GM19395 (cell line): ENCODE measurements around the gene RASL10A.

Experiments
- ATAC-seq: cut with Tn5 transposase; IDR thresholded peaks from one replicate; pipeline ENCODE4 v1.9.1; 2021; ENCODE audit warnings: mild to moderate bottlenecking, moderate library complexity; ENCODE audit not compliant: unreplicated experiment

The RASL10A gene

DNA sequence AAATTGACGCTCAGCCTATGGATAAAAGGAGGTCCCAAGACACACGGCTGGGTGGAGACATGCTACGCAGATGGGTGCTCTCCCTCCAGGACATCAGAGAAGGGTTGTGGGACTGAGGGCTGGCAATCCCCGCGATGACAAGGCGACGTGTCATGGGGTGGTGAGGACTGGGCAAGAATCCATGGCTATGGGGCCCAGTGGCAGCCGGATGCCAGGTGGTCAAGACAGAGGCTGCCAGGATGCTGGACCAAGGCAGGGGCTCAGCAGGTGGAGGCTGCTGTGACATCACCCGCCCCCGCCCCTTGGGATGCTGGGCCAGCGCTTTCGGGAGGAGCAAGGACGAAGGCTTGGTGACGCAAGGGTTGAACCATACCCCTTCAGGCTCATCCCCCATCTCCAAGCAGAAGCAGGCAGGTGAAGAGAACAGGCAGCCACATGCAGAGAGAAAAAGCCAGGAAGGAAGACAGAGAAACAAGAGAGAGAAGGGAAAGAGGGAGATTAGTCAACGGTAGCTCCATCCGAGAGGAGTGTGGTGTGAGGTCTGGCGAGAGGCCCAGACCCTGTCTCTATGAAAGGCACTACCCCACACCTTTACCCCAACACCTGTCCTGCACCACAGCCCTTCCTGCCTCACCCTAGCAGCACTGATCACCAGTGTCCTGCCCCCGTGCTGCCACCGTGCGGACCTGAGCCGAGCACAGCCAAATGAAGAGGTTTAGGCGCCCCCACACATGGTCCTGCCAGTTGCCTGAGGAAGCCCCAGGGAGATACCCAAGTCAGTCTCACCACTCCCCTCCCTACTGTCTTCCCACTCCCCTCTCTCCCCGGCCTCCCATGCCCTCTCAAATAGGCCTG lies 24.1 kb upstream of the RASL10A start:
- no peak for ATAC-seq

DNA sequence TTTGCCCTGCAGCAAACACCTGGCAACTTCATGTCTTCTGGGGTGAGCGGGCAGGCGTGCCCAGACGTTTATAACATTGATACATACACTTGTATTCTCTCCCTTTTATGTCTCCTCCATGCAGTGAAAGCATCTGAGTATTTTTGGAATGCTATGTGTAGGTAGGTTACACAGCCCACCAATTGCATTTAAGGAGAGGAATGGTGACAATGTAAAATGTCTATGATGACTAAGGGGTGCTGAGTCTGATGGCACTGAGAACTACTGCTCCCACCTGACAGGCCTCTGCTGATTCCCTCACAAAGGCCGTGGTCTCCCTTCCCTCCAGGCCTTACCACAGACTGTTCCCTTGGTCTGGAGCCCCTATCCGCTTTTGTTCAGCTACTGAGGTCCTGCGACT lies 22.9 kb upstream of the RASL10A start:
- no peak for ATAC-seq

DNA sequence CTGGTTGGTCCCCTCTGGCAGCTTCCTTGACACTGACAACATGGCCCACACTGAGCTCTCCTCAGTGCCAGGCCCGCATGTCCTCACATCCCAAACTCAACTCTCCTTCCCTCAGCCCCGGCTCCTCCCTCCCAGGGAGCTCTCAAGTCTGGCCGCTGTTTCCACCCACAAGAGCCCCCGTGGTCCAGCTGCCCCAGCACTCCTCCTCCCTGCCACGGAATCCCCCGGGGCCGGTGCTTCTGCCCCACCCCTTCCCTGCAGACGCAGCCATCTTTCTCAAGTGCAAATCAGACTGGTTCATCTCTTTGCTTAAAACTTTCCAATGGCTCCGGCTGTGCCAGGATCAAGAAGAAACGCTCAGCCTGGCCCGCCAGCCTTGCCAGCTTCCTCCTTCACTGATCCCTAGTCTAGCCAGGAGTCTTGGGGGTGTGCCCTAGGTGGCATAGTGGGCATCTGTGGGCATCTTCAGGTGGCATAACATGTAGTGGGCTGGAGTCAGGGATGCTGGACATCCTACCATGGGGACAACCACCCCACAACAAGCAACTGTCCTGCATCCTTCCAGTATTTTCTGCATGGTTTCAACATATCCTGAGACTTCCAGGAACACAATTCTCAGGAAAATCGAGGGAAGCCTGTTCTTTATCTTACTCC lies 22.3 kb upstream of the RASL10A start:
- no peak for ATAC-seq

DNA sequence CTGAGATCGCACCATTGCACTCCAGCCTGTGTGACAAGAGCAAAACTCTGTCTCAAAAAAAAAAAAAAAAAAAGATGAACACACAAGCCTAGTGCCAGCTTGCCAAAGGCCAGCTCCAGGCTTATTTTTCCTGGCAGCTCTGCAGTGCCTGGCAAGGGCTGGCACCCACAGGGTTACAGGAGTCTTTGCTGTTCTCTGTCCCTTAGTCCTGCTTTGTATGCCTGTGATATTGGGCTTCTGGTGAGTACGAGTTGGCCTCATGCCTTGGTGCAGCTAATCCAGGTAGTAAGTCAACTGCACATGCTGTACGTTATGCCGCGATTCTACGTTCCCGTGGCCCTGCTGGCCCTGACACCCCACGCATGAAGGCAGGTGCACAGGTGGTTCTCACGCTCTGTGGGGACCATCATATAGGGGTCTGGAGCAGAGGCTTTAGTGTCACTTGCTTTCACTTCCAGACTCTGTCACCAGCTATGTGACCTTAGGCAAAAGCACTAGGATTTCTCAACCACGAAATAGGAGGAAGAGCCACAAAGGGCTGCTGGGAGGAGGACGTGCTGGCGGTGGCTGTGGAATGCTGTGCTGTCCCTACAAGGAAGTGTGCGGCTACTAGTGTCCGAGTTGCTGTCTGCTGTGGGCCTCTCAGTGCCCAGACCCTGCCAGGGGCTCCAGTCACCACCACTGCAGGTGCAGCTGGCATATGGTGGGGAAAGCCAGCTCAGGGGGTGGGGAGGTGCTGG lies 21.4 kb upstream of the RASL10A start:
- no peak for ATAC-seq

DNA sequence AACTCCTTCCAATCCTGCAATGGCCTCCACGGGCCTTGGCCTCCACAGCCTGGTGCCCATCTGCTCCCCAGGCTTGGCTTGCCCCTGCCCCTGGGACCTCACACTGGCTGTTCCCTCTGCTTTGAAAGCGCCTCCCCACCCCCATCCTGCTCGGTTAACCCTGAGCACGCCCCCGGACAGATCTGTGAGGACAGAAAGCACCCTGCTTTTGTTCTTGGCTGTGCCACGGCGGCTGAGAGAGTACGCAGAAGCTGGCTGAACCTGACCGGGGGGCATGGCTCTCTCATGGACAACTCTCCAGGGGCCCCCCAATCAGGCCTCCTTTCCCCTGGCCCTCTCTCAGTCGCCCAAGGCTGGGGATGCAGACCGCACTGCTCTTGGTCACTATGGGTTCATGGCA lies 20.2 kb upstream of the RASL10A start:
- no peak for ATAC-seq

DNA sequence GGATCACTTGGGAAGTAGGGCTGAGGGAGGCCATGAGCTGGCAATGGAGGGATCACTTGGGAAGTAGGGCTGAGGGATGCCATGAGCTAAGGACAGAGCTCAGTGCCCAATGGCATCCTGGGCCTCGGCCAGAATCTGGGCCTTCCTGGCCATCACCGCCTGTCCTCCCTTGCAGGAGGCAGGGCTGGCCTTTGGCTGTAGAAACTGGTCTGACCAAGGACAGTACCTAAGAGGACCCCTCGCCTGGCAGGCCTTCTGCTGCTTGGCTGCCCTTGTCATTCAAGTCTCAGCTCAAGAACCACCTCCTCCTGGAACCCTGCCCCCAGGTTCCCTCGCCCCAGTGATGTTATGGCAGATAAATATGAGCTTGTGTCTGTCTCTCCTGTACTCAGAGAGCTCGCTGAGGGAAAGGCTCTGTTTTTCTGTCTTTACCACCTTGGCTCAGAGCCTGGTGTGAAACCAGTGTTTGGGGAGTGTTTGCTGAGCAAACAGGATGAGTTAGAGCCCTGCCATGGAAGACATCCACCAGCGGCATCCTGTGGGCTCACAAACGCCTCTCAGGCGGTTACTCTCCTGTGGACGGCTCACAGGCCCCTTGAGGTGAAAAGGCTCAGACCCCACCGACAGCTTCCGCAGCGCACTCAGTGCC lies 19.3 kb upstream of the RASL10A start:
- ATAC-seq, result no peak

DNA sequence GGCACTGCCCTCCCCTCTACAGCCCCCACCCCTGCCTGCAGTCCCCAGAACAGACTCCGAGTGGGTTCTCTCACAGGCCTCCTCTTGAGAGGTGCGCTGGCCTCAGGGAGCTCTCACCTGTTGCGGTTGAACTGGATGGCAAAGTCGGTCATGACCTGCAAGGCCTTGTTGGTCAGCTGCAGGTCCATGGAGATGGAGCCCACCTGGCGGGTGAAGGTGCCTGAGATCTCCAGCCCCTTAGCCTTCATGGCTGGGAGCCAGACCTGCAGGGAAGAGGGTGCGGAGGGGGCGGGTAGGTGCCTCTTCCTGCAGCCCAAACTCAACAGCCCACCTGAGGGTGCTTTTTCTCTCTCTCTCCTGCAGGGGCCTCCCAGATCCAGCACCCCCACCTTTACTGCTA lies 18.7 kb upstream of the RASL10A start:
- ATAC-seq, result no peak

DNA sequence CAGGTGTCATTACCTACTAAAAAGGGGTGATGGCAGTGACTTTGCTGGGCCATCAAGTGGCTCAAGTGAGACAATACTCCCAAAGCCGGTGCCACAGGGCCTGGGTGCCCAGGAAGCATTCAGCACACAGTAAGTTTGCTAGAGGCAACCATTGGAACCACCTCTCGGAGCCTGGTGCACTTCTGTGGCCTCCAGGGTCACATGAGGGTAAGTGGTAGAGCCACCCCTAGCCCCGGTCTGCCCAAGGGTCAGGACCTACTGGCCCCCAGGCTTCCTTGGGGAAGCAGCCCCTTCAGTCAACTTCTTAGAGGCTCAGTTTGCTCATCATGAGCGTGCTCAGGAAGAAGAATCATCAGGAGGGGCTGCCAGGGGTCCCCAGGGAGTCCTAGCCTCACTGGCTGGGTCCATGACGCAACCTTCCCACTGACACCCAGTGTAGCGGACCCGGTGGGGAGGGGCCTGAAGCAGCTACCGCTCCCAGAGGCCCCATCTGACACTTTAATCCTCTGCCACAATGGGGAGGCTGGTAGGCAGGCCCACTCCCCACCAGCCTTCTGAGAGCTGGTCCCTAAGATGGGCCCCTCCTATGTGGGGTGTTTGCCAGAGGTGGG lies 17.5 kb upstream of the RASL10A start:
- no peak for ATAC-seq

DNA sequence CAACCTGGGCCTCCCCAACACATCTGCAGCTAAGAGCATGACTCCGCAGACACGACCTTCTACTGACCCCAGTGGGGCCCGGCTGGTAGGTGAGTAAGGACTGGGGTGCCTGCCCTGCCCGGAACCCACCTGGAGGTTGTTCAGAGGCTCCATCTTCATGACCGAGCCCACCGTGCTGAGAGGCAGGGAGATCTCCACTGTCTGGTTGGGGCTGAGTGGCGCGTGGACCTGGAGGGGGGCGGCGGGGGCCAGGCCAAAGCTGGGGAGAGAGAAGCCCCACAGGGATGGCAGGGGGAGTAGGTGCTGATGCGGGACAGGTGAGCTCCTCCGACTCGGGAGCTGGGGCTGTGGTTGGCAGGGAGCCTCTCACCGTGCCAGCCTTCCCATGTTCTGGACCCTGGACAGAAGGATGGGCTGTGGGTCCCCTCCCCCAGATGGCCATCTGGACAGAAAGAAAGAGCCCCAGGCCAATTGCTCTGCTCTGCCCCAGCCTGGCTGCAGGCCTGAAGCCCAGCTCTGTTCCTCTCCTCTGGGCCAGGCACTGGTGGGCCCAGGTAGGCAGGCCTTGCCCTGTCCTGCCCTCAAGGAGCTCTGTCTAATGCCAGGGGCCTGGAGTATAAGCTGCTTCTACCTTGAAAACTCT lies 16.3 kb upstream of the RASL10A start:
- no peak for ATAC-seq

DNA sequence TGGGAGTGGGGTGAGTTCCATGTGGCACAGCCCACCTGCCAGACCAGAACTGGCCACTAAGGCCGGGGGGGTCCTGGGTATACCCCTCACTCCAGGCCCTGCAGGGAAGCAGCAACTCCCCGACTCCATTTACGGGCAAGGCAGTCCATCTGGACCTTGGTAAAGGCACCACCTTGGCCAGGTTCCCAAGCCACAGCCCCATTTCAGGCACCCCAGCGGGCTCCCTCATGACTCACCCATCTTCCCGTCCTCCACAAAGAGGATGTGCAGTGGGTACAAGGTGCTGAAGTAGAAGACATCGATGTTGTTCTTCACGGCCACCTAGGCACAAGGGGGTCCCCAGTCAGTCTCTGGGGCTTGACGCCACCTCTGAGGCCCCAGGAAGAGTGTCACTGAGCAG lies 15.7 kb upstream of the RASL10A start:
- no peak for ATAC-seq

DNA sequence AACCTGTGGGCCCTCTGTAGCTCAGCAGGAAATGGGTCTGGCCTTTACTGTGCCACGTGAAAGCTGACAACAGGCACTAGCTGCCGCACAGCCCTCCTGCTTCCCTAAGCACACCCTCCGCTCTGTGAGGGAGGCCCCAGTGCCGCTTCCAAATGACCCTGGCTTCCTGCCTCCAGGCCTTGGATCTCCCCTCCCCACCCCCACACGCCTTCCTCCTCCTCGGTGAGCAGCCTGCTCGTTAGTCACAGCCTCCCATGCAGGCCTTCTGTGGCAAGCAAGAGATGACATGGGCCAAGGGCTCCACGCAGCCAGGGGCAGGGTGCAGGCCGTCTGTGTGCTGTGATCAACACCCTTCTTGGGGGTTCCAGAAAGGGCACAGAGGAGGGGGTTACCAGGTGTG lies 15.3 kb upstream of the RASL10A start:
- no peak for ATAC-seq

DNA sequence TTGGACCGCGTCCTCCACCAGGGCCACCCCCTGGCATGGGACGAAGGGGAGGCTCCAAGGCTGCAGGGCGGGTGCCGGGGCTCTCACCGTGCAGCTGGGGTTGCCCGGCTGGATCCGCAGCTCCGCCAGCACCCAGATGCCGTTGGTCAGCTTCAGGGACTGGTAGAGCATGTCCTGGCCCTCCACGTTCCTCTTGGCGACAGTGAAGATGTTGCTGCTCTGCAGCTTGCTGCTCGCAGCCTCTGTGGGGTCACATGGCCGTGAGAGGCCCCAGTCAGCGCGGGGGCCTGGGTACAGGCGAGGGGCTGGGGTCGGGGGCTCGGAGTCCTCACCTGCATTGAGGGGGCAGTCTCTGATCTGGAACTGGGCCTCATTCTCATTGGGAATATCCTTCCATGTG lies 14.8 kb upstream of the RASL10A start:
- ATAC-seq, result no peak

DNA sequence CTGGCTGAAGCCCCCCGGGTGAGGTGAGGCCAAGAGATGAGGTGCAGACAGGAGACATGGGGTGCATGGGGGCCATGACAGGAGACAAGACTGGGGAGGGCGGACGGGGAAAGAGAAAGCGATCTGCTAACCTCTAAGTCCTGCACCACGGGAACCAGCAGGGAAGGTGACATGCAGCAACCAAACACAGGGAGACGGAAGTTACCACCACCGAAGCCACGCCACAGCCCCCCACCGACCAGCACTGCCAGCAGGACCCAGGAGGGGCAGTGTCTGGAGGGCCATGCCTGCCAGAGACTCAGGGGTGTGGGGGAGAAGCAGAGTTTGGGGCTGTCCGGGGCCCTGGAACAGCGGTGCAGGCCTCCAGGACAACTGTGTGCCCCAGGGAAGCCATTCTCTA lies 14.1 kb upstream of the RASL10A start:
- ATAC-seq, result no peak

DNA sequence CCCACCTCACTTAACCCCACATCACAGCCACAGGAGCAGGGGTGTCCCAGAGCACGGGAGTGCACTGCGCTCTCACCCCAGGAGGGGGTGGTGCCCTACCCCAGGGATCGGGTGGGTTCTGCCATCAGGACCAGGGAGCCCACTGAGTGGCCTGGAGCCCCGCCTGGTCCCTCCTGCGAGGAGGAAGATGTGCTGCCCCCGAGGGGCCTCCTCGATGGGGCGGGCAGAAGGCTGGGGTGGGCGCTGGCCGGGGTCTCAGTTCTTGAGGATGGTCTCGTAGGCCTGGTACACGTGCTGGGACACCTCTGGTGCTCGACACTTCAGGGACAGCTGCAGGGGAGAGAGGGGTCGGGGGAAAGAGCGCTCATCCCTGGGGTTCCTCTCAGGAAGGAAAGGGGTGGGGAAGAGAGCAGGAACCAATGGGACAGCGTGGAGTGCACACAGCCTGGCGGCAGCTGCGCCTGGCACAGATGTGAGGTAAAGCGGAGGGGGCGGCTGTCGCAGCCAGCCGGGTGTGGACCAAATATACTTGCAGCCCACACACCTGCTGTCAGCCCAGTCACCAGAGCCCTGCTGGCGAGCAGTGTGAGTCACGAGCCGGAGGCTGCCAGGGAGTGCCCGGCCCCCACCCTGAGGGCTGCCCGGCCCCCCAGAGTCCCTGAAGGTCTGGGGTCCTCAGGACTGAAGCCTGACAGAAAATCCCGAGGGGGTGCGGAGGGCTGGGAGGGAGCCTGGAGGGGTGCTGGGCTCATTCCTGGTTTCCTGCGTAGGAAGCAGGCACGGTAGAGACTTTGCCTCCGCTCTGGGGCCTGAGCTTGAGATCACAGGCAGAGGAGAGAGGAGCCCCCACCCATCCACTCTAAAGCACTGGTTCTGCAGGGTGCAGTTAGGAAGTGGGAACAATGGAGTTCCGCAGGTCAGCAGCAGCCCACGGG lies 13.3 kb upstream of the RASL10A start:
- no peak for ATAC-seq

DNA sequence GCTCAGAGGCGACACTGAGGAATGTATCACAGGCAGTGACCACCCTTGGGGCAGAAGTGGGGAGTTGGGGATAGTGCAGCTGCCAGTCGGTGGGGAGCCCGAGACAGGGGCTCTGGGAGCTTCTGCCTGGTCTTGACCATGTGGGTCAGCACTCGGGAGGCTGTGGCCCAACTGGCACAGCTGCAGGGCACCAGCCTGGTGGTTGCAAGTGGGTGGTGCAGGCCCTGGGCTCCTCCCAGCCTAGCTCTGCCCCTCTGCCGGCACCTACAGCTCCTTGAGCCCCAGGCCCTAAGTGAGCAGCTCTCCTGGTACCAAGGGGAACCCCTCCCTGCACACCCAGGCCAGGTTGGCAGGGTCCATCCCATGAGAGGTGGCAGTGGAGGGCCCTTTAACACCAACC lies 12.6 kb upstream of the RASL10A start:
- no peak for ATAC-seq

DNA sequence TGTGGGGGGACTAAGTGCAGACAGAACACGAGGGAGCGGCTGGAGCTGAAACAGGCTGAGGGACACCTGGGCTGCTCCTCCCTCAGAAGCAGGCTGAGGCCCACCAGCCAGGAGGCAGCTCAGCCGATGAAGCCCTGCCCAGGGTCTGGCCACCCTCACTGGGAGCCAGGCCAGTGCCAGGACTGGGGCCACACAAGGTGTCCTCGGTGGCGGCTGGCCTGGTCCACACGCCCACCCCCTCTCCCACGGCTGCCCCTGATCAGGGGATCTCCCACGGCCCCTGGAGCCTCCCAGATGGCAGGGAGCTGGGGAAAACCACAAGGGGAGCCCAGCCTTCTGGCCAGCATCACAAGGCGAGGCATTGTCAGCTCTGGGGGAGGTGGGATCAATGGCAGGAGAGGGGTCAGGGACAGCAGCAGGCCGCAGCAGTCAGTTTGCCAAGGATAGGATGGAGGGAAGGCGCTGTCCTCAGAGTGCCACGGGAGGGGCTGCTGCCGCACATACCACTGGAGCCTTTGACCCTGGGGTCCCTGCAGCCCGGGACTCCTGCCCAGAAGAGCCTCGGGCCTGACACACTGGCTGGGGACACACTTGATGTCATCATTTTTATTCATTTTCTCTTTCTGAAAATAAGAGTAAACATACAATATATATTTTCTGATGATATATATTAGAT lies 11.7 kb upstream of the RASL10A start:
- no peak for ATAC-seq

DNA sequence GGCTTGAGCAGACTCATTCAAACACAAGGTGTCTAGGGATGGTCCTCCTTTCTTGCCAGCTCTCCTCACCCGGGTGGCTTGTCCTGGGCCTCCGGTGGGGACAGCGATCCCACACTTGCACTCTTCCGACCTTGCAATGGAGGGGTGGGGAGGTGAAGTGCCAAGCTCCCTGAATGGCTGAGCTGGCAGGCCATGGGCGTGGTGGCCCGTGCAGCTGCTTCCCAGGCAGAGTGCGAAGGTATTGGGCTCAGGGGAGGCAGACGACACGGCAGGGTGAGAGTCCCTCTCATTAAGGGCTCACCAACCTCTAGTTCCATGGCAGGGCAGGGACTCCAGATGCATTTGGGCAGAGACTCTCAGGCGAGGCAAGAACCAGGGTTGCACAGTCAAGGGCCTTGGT lies 11.0 kb upstream of the RASL10A start:
- ATAC-seq, result no peak

DNA sequence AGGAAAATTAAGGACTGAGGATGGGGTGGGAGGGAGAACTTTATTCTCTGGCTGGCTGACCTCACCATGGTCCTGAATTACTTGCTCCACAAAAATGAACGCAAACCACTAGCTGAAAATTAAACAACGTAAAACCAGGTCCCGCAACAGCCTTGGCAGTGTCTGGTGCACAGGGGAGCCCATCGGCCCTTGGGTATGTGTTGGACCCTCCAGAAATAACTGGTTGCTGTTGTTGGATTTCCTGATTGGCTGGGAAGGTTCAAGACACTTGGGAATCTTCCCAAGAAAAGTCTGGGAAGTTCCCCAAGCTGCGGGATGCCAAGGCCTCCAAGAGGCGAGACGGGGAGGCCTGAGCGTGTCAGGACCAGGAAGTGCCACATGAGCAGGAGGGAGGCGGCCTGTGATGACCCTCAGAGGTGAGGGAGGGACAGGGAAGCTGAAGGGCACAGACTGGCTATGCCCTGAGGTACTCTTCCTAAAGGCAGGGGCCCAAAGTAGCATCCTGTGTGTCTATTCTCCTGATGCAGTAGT lies 10.4 kb upstream of the RASL10A start:
- no peak for ATAC-seq

DNA sequence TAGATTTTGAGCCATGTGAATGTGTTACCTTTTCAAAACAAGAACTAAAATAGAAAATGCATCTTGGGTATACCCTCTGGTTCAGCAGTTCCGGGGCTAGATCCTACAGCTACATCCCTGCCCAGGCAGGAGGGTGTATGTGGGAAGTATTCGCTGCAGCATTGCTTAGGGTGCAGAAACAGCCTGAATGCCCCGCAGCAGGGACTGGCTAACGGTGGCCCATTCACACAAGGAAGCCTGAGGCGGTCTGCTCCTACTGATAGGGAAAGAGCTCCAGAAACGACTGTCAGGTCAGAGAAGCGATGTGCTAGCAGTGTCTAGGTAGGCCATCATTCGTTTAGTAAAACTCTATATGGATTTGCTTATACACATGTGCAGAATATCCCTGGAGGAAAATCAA lies 9.9 kb upstream of the RASL10A start:
- no peak for ATAC-seq
